H1 (cell line): ENCODE data around the gene HECTD1. TPM values are rescaled to one million over a fixed set of nuclear protein-coding genes. Genes with fewer than 3 reads are reported as not detected.

Experiments
- CTCF ChIA-PET: fragments of 300-600 bp; sonication (Branson Sonifier 250); formaldehyde crosslinking; loops from one replicate; lab custom pipeline; 2021; ENCODE audit not compliant: partially characterized antibody; lab: Charles Lee
- POLR2A ChIA-PET: fragments of 300-600 bp; sonication (Branson Sonifier 250); formaldehyde crosslinking; loops from one replicate; lab custom pipeline; 2021; ENCODE audit warnings: inconsistent platforms; ENCODE audit not compliant: partially characterized antibody; lab: Charles Lee
- DNase-seq, 2 experiments: peaks; one replicate each; pipeline versions ENCODE4 v3.0.0 to v3.0.0-alpha.2; 2010 to 2022; ENCODE audit warnings: low spot score in 2 of 2, low read depth in 1 of 2, mixed read lengths in 1 of 2
- FAIRE-seq: peaks from 2 replicates; lab custom pipeline; 2011; peaks lifted over from hg19 to GRCh38; lab: Jason Lieb, UNC
- H2AFZ ChIP-seq: 2 replicates; pipeline ENCODE4 v1.8.1; 2012; ENCODE audit warnings: low read length, inconsistent platforms
- H2AK5ac ChIP-seq: 2 replicates; pipeline ENCODE4 v1.6.1; 2013; ENCODE audit warnings: low read depth, low read length
- H2BK120ac ChIP-seq: replicated peaks from 2 replicates; pipeline ENCODE3; 2013; ENCODE audit warnings: low read depth, low read length, inconsistent platforms
- H2BK12ac ChIP-seq: 2 replicates; pipeline ENCODE4 v1.6.1; 2013; ENCODE audit warnings: low read depth, low read length
- H2BK15ac ChIP-seq: 2 replicates; pipeline ENCODE4 v1.6.1; 2013; ENCODE audit warnings: low read length
- H2BK20ac ChIP-seq: 2 replicates; pipeline ENCODE4 v1.6.1; 2013; ENCODE audit warnings: low read length
- H2BK5ac ChIP-seq: 2 replicates; pipeline ENCODE4 v1.6.1; 2013; ENCODE audit warnings: low read depth, low read length
- H3K14ac ChIP-seq: 2 replicates; pipeline ENCODE4 v1.6.1; 2013; ENCODE audit warnings: inconsistent platforms; ENCODE audit not compliant: insufficient read length
- H3K18ac ChIP-seq: 2 replicates; pipeline ENCODE4 v1.6.1; 2013; ENCODE audit warnings: low read length; ENCODE audit errors: extremely low read depth
- H3K23ac ChIP-seq: 2 replicates; pipeline ENCODE4 v1.6.1; 2013; ENCODE audit warnings: inconsistent platforms; ENCODE audit not compliant: insufficient read length
- H3K23me2 ChIP-seq: 2 replicates; pipeline ENCODE4 v1.6.1; 2013; ENCODE audit warnings: low read depth, low read length
- H3K27ac ChIP-seq: 2 replicates; pipeline ENCODE4 v1.6.1; 2011; ENCODE audit warnings: low read depth, low read length, inconsistent platforms
- H3K27me3 ChIP-seq, 4 experiments: replicated peaks in 1 of 4; 1 replicate in 1 of 4; 2 replicates in 3 of 4; pipeline versions ENCODE4 v1.6.1 to v1.8.1; 2011 to 2013; ENCODE audit warnings: low read length in 3 of 4, mild to moderate bottlenecking in 3 of 4, inconsistent platforms in 2 of 4, mixed read lengths in 2 of 4, moderate library complexity in 1 of 4; ENCODE audit not compliant: control insufficient read depth in 3 of 4, insufficient read depth in 3 of 4; ENCODE audit errors: extremely low read depth in 1 of 4
- H3K36me3 ChIP-seq, 4 experiments: 2 replicates each; pipeline versions ENCODE4 v1.6.1 to v1.8.1; 2011 to 2013; ENCODE audit warnings: mild to moderate bottlenecking in 4 of 4, low read length in 3 of 4, moderate library complexity in 2 of 4, control low read depth in 1 of 4, inconsistent platforms in 1 of 4; ENCODE audit not compliant: insufficient read depth in 4 of 4, control insufficient read depth in 2 of 4
- H3K4ac ChIP-seq: replicated peaks from 2 replicates; pipeline ENCODE3; 2013; ENCODE audit warnings: low read length, low read depth, mixed read lengths, inconsistent platforms; ENCODE audit not compliant: insufficient read length
- H3K4me1 ChIP-seq, 4 experiments: replicated peaks in 1 of 4; 1 replicate in 1 of 4; 2 replicates in 3 of 4; pipeline versions ENCODE4 v1.6.1 to v1.8.1; 2011 to 2013; ENCODE audit warnings: low read length in 3 of 4, inconsistent platforms in 2 of 4, mixed read lengths in 1 of 4; ENCODE audit not compliant: insufficient read depth in 4 of 4, control insufficient read depth in 3 of 4
- H3K4me2 ChIP-seq, 2 experiments: 2 replicates each; pipeline versions ENCODE4 v1.6.1 to v1.8.1; 2011 to 2013; ENCODE audit warnings: low read depth in 2 of 2, low read length in 2 of 2, control low read depth in 1 of 2, inconsistent platforms in 1 of 2, mild to moderate bottlenecking in 1 of 2; ENCODE audit not compliant: insufficient read depth in 1 of 2
- H3K4me3 ChIP-seq, 4 experiments: fragments of 200-600, 300-600 bp in 1 of 4; sonication (generic), shearing (Covaris generic), sonication (Bioruptor Twin) in 1 of 4; 2 replicates each; pipeline versions ENCODE4 v1.5.1 to v1.8.1; 2011 to 2016; ENCODE audit warnings: low read length in 4 of 4, low read depth in 3 of 4, control low read depth in 2 of 4, inconsistent platforms in 2 of 4, mild to moderate bottlenecking in 2 of 4, mixed read lengths in 1 of 4, moderate library complexity in 1 of 4; ENCODE audit not compliant: insufficient read depth in 2 of 4; ENCODE audit errors: extremely low read depth in 1 of 4
- H3K56ac ChIP-seq: replicated peaks from 2 replicates; pipeline ENCODE3; 2013; ENCODE audit warnings: low read depth, mild to moderate bottlenecking, mixed read lengths, low read length, inconsistent platforms; ENCODE audit not compliant: insufficient read length
- H3K79me1 ChIP-seq: 2 replicates; pipeline ENCODE4 v1.6.1; 2013; ENCODE audit warnings: low read depth, low read length, control low read depth
- H3K79me2 ChIP-seq, 2 experiments: 2 replicates each; pipeline versions ENCODE4 v1.6.1 to v1.8.1; 2012 to 2013; ENCODE audit warnings: low read length in 2 of 2, mild to moderate bottlenecking in 2 of 2, inconsistent platforms in 1 of 2; ENCODE audit not compliant: insufficient read depth in 2 of 2, control insufficient read depth in 1 of 2
- H3K9ac ChIP-seq, 4 experiments: replicated peaks in 1 of 4; 1 replicate in 1 of 4; 2 replicates in 3 of 4; pipeline versions ENCODE4 v1.6.1 to v1.8.1; 2011 to 2013; ENCODE audit warnings: low read depth in 3 of 4, low read length in 3 of 4, control low read depth in 2 of 4, mild to moderate bottlenecking in 2 of 4, moderate library complexity in 2 of 4, inconsistent platforms in 1 of 4; ENCODE audit errors: extremely low read depth in 1 of 4
- H3K9me3 ChIP-seq, 2 experiments: 2 replicates each; pipeline versions ENCODE4 v1.6.1 to v1.8.1; 2012 to 2013; ENCODE audit warnings: mild to moderate bottlenecking in 2 of 2, moderate library complexity in 2 of 2, control low read depth in 1 of 2, inconsistent platforms in 1 of 2, low read depth in 1 of 2, low read length in 1 of 2, mixed read lengths in 1 of 2; ENCODE audit not compliant: insufficient read depth in 2 of 2
- H4K20me1 ChIP-seq, 2 experiments: replicated peaks in 1 of 2; 2 replicates each; pipeline versions ENCODE3 to v1.8.1; 2011 to 2013; ENCODE audit warnings: inconsistent platforms in 2 of 2, low read length in 2 of 2, mild to moderate bottlenecking in 1 of 2; ENCODE audit not compliant: insufficient read depth in 2 of 2, control insufficient read depth in 1 of 2
- H4K5ac ChIP-seq: 2 replicates; pipeline ENCODE4 v1.6.1; 2013; ENCODE audit warnings: low read length, low read depth, mixed read lengths, inconsistent platforms; ENCODE audit not compliant: insufficient read length
- H4K8ac ChIP-seq: 2 replicates; pipeline ENCODE4 v1.8.0; 2013; ENCODE audit warnings: mild to moderate bottlenecking, moderate library complexity, low read length, inconsistent platforms; ENCODE audit not compliant: insufficient read depth; ENCODE audit errors: extremely low read depth
- H4K91ac ChIP-seq: replicated peaks from 2 replicates; pipeline ENCODE3; 2013; ENCODE audit warnings: low read length, mixed read lengths, inconsistent platforms; ENCODE audit not compliant: insufficient read length
- CREB1 ChIP-seq: IDR thresholded peaks from 2 replicates; pipeline ENCODE4 v1.6.1; 2012; ENCODE audit warnings: inconsistent platforms
- CTBP2 ChIP-seq: IDR thresholded peaks from 2 replicates; pipeline ENCODE4 v1.7.0; 2011; ENCODE audit warnings: borderline replicate concordance, mild to moderate bottlenecking, moderate library complexity, mixed read lengths, low read length; ENCODE audit not compliant: insufficient read depth, insufficient read length
- JUN ChIP-seq: IDR thresholded peaks from 2 replicates; pipeline ENCODE4 v1.6.1; 2011; ENCODE audit warnings: low read depth, mild to moderate bottlenecking, improper control_type of control experiment, low read length
- MAFK ChIP-seq: IDR thresholded peaks from 2 replicates; pipeline ENCODE4 v1.6.1; 2012; ENCODE audit warnings: low read depth, mild to moderate bottlenecking, improper control_type of control experiment, low read length
- NRF1 ChIP-seq: IDR thresholded peaks from 2 replicates; pipeline ENCODE4 v1.6.1; 2011; ENCODE audit warnings: mild to moderate bottlenecking, low read depth, low read length, improper control_type of control experiment
- SAP30 ChIP-seq: fragments of 300-600 bp; sonication (generic); IDR thresholded peaks from 2 replicates; pipeline ENCODE4 v1.7.1; 2012; ENCODE audit warnings: low read length, moderate library complexity, mild to moderate bottlenecking, inconsistent platforms; ENCODE audit not compliant: insufficient read depth, insufficient replicate concordance
- SIRT6 ChIP-seq: IDR thresholded peaks from one replicate; pipeline ENCODE4 v1.7.1; 2012; ENCODE audit warnings: low read length, inconsistent platforms
- SRF ChIP-seq: IDR thresholded peaks from 2 replicates; pipeline ENCODE4 v1.6.1; 2011; ENCODE audit warnings: mild to moderate bottlenecking, low read depth, low read length, moderate library complexity
- SUZ12 ChIP-seq: fragments of 200-600 bp; sonication (generic); IDR thresholded peaks from 2 replicates; pipeline ENCODE4 v1.6.1; 2012; ENCODE audit warnings: mild to moderate bottlenecking, inconsistent platforms, low read length, moderate library complexity, mixed read lengths
- WGBS, 2 experiments: shearing (Covaris generic) in 1 of 2; methylation state at CpG; one replicate each; pipeline versions ENCODE4 v1.1.6 to v1.1.7; 2013 to 2015; ENCODE audit warnings: low lambda C conversion rate in 2 of 2, mixed read lengths in 2 of 2, inconsistent platforms in 1 of 2, low coverage in 1 of 2, missing lambda C conversion rate in 1 of 2; ENCODE audit not compliant: insufficient replicate concordance in 2 of 2, insufficient coverage in 1 of 2, insufficient read length in 1 of 2; ENCODE audit errors: extremely low coverage in 1 of 2, missing lambda C conversion rate in 1 of 2; 5-methylcytosine and 5-hydroxymethylcytosine counted together
- polyA plus RNA-seq, 7 experiments: library from polyadenylated mRNA; depleted of rRNA in 3 of 7; stranded (reverse) in 5 of 7; unstranded in 2 of 7; fragments of >200 nt in 5 of 7; fragments of 200-250 nt in 2 of 7; gene quantifications; 1 replicate in 5 of 7; 2 replicates in 1 of 7; 4 replicates in 1 of 7; pipeline versions ENCODE4 v1.2.1 to v1.2.3, GENCODE V29; 2011 to 2013; ENCODE audit warnings: missing spikeins in 2 of 7, mixed read lengths in 2 of 7
- total RNA-seq: library from RNA; stranded (reverse); fragmentation: NEBNext Ultra II Directional; extraction: Animal tissue kit (Norgen Biotek cat#: 25700); gene quantifications from 2 replicates; pipeline ENCODE4 v1.2.1, GENCODE V29; 2021
- TF ChIP-seq, protein P1 (sequence below), 3 experiments: IDR thresholded peaks; 1 replicate in 2 of 3; 2 replicates in 1 of 3; pipeline versions ENCODE4 v1.5.1 to v1.6.1; 2011; ENCODE audit warnings: low read length in 3 of 3, mild to moderate bottlenecking in 3 of 3, inconsistent platforms in 2 of 3, low read depth in 1 of 3, moderate library complexity in 1 of 3; ENCODE audit not compliant: insufficient read depth in 1 of 3; ENCODE audit errors: control extremely low read depth in 1 of 3

HECTD1 gene
- total and polyA plus RNA-seq, 2 of the 8 experiments (the other 6 are each of a cell fraction or from before 2014, with no cell fraction given): 44.7 to 105 TPM

DNA sequence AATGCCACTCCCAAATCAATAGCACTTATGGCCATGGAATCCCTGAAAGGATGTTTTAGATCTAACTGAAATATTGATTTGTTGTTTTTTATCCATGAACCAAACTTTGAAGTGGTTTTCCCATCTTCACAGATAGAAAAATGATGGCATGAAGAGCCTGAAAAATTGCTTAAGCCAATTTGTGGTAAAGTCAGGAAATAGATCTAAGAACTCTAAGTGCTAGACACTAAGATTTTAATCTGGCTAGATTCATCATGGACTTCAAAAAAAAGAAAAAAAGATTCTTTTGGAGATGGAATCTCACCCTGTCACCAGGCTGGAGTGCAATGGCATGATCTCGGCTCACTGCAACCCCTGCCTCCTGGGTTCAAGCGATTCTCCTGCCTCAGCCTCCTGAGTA is 136.4 kb downstream of the HECTD1 start:
- no peak overlapping the region for H2AK5ac ChIP-seq
- H4K20me1 ChIP-seq: no peaks in the 10 kb centered on the region
- H2AFZ ChIP-seq: no peak overlapping the region
- DNase-seq (no peak), FAIRE-seq (no peak)
- H3K9me3 ChIP-seq: no peaks in the 10 kb centered on the region
- H3K27ac ChIP-seq: no peak overlapping the region
- H2BK120ac ChIP-seq: no peak overlapping the region
- no peak overlapping the region for H3K56ac ChIP-seq
- no peaks in the 10 kb centered on the region for H3K27me3 ChIP-seq
- ChIA-PET POLR2A (interaction anchor here (1.3 kb wide), 1 partner anchor 45 kb away, joined by 4 read pairs; the partner anchor contains the start of gene STRN3), CTCF (no interaction called here)
- H3K9ac ChIP-seq: no peak overlapping the region
- no peak overlapping the region for H3K18ac ChIP-seq
- H3K4me2 ChIP-seq: no peak overlapping the region
- H3K36me3 ChIP-seq: peaks cover 0 to 8% (median 0%) of the 10 kb centered on the region in 4 experiments; a peak in 2 of 8 replicates
- no peak overlapping the region for H2BK12ac ChIP-seq
- H3K79me2 ChIP-seq: no peaks in the 10 kb centered on the region
- H3K23me2 ChIP-seq: no peaks in the 10 kb centered on the region
- 94% methylated on average over 2 of the region's 2 CpGs; no CpG with 5 or more reads in 1 of the 2 experiments for WGBS, 2 experiments
- H3K4me1 ChIP-seq: no peaks in the 10 kb centered on the region
- no peak overlapping the region for H2BK15ac ChIP-seq
- H3K4me3 ChIP-seq: no peak overlapping the region
- no peak overlapping the region for H4K8ac ChIP-seq
- H3K14ac ChIP-seq: no peak overlapping the region
- H2BK20ac ChIP-seq: no peak overlapping the region
- H4K91ac ChIP-seq: no peak overlapping the region
- no peak overlapping the region for H4K5ac ChIP-seq
- H3K23ac ChIP-seq: no peak overlapping the region
- H3K79me1 ChIP-seq: no peaks in the 10 kb centered on the region
- H3K4ac ChIP-seq: no peak overlapping the region
- H2BK5ac ChIP-seq: no peak overlapping the region
- TF ChIP-seq CTBP2 (no peak), NRF1 (no peak), SUZ12 (no peak), CREB1 (no peak), SAP30 (no peak), SRF (no peak), JUN (no peak), MAFK (no peak), SIRT6 (no peak)
- TF ChIP-seq, protein P1, sequence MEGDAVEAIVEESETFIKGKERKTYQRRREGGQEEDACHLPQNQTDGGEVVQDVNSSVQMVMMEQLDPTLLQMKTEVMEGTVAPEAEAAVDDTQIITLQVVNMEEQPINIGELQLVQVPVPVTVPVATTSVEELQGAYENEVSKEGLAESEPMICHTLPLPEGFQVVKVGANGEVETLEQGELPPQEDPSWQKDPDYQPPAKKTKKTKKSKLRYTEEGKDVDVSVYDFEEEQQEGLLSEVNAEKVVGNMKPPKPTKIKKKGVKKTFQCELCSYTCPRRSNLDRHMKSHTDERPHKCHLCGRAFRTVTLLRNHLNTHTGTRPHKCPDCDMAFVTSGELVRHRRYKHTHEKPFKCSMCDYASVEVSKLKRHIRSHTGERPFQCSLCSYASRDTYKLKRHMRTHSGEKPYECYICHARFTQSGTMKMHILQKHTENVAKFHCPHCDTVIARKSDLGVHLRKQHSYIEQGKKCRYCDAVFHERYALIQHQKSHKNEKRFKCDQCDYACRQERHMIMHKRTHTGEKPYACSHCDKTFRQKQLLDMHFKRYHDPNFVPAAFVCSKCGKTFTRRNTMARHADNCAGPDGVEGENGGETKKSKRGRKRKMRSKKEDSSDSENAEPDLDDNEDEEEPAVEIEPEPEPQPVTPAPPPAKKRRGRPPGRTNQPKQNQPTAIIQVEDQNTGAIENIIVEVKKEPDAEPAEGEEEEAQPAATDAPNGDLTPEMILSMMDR (IDR thresholded peaks at IDR 0.05; ENCODE audit: control extremely low read depth in 1 of 3, insufficient read depth in 1 of 3, low read depth in 1 of 3, low read length in 3 of 3): no peak
